Stimulated activated CD8-positive, alpha-beta memory T cell treated with anti-CD3 and anti-CD28 coated beads, Interleukin-7, amount 100 ng/mL, for 24 hours (primary cell): ENCODE data around the gene SLC15A4.

Experiments
- DNase-seq: peaks from one replicate; pipeline ENCODE4 v3.0.0-alpha.2; 2020; ENCODE audit warnings: low read depth

Gene SLC15A4

GRCh38 chr12:128794661-128795529 is 28.9 kb downstream of the SLC15A4 start:
- no peak for DNase-seq

GRCh38 chr12:128793701-128794100 is 30.1 kb downstream of the SLC15A4 start:
- DNase-seq, result no peak

- no peak for DNase-seq
Measured at GRCh38 chr12:128792881-128793280, 30.9 kb downstream of the SLC15A4 start.

GRCh38 chr12:128792398-128792797 is 31.4 kb downstream of the SLC15A4 start:
- DNase-seq, result no peak

GRCh38 chr12:128791395-128792322 is 32.1 kb downstream of the SLC15A4 start:
- no peak for DNase-seq

DNA sequence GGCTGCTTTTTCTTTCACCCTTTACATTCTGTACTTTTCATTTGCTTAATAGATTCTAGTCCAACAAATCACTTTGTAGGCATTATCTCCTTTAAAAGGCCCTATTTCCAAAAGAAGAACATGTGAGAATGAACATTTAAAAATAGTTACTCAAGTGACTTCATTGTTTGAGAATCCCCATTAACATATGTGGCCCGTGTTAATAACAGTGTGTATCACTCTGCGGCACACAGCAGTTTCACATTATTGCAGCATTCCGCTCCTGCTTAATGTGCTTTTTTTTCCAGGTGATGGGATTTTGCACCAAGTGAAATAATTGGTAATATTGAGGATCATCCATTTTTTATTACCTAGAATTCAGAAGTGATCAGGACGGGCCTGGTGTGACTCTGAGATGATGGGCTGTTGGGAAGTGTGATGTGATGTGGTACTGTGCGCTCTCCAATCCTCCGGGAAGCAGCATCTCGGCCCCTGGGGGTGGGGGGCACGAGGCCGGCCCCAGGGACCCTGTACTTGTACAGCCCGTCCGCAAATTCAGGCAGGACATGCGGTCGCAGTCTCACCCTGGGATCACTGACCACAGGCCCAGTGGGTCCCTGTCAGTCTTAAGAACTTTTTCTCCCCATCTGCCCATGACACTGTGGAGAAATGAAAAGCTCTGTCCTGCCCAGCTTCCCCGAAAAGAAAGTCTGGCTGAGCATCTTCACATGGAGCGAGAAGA is 32.9 kb downstream of the SLC15A4 start:
- DNase-seq, result no peak

DNA sequence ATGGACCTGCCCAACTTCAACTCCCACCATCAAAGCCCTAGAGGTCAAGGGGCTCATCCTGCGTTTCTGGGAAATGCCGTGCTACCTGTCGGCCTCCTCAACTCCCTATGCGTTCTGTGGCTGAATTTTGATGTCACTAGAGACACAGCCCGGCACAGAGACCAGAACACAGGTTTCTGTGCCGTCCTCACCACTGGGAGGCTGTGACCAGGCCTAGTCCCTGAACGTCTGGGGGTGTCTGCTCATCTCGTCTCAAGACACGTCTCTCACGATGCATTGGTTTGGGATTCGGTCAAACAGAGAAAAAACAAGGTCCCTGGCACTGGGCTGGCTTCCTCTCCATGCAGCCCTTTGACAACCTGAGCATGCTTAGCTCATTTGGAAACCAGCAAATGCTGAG is 33.5 kb downstream of the SLC15A4 start:
- DNase-seq, result no peak

DNA sequence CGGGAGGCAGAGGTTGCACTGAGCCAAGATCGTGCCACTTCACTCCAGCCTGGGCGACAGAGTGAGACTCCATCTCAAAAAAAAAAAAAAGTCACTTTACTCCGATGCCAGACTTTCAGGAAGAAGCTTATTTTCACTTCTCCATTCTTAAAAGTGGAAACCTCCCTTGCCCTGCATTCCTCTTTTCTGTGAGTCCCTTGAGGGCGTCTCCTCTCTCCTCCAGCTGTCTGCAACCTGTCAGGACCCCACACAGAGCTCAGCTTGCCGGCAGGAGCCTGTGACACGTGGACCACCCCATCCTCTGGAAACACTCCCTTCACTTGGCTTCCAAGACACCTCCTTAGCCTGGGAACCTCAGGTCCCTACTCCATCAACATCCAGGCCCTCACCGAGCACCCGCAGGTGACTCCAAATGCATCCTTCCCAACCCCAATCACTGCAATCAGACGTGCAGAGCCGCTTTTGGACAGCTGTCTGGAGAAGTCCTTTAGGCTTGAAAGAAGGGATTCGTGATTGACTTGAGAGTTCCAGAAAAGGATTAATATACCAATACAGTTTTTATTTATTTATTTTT is 34.3 kb downstream of the SLC15A4 start:
- no peak for DNase-seq

- no peak for DNase-seq
Measured at GRCh38 chr12:128787827-128788226, 35.9 kb downstream of the SLC15A4 start.

- DNase-seq, result no peak
Measured at GRCh38 chr12:128786741-128787391, 36.9 kb downstream of the SLC15A4 start.

GRCh38 chr12:128784030-128784760 is 39.6 kb downstream of the SLC15A4 start:
- no peak for DNase-seq

- no peak for DNase-seq
Measured at GRCh38 chr12:128783129-128783574, 40.6 kb downstream of the SLC15A4 start.

DNA sequence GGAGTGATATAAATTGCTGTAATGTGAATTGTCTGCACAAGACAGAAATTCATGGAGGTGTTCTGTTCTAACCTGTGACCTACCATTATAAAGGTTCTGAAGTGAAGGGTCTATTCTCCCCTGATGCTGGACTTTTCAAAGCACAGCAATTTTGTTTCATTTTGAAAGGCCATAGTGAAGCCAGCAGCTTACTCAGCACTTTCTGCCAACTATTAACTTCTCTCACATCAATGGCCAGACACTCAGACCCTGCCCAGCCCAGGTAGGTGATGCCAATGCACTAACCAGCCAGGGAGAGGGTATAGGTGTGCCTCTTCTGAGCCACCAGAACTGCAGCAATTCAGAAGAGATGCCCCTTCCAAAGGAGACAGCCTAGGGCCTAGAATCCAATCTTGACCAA is 43.9 kb downstream of the SLC15A4 start:
- no peak for DNase-seq

DNA sequence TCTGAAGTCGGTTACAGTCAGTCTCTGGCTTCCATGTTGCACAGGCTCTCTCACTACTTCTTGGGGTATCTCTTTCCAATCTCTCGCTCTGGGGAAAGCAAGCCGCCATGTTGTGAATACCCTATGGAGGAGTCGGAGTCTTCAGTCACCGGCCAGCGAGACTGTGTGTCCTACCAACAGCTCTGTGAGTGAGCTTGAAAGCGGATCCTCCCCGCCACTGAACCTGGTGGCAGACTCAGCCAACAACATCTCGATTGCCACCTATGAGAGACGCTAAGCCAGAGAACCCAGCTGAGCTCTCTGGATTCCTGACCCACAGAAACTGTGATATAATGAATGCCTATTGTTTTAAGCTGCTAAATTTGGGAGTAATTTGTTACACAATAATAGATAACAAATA is 51.5 kb downstream of the SLC15A4 start:
- no peak for DNase-seq

DNA sequence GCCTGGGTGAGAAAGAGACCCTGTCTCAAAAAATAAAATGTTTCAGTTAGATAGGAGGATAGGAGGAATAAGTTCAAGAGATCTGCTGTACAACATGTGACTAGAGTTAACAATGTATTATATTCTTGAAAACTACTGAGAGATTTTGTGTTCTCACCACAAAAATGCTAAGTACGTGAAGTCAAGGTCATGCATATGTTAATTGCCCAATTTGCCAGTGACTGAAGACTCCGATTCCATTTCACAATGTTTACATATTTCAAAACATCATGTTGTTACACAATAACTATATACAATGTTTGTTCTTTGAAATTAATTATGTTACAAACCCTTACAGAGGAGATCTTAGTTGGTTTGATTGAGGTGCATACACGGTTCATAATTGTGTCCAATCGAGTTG is 52.1 kb downstream of the SLC15A4 start:
- DNase-seq, result no peak

DNA sequence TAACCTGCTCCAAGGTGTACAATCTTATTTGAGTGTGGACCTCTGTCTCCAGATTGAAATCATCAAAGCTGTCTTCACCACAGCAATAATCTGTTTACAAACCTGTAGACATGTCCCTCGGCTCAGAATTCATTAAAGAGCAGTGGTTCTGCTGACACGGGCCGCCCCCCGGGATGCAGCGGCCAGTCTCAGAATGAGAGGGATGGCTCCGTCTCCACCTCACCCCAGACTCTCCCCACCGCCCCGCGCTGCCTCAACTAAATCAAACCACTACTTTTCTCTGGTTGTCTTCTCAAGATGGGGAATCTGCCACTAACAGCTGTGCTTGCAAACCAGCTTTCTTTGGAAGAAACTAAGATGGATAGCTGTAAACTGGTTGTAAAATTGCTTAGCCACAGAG is 56.2 kb downstream of the SLC15A4 start:
- no peak for DNase-seq

GRCh38 chr12:128766738-128767501 is 56.8 kb downstream of the SLC15A4 start:
- DNase-seq, result no peak

DNA sequence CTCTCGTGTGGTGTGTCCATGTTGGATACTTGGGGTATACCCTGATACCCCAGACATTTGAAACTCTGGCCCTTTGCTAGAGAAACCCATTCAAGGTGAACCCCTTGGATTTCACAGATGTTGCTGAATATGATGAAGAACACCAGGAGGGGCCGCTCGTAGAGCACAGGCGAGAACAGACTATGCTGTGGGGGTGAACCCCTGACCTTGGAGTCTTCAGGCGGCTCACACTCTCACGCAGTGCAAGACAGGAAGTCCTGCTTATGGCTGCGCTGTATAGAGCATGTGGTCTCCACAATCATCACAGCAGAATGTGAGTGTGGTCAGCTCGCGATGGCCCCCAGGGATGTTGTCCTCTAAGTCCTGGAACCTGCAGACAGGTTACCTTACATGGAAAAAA is 60.4 kb downstream of the SLC15A4 start:
- DNase-seq, result no peak

GRCh38 chr12:128761379-128761790 is 62.4 kb downstream of the SLC15A4 start:
- DNase-seq, result no peak

DNA sequence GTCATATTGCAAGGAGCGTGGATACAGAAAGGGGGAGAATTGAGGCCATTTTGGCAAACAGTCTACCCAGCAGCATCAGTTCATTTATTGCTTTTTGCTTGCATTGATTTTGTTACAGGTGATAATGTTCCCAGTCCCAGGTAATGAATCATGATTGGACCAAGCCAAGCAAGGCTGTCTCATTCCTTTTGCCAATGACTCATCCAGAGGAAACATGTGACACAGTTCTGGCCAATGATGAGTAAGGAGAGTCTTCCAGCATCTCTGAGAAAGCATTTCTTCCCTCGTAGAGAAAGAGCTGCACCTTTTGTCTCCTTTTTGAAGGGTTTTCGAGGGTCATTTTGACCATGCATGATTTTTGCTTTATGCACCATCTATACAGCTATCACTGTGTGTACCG is 68.2 kb downstream of the SLC15A4 start:
- no peak for DNase-seq
